ENCODE results near the gene EEF1A2. TPM values are rescaled to one million over a fixed set of nuclear protein-coding genes. Genes with fewer than 3 reads are reported as not detected.

EEF1A2 gene
- total RNA-seq, 6 experiments from 2014 or later: 0.22 to 153 (median 1.0) TPM

DNA sequence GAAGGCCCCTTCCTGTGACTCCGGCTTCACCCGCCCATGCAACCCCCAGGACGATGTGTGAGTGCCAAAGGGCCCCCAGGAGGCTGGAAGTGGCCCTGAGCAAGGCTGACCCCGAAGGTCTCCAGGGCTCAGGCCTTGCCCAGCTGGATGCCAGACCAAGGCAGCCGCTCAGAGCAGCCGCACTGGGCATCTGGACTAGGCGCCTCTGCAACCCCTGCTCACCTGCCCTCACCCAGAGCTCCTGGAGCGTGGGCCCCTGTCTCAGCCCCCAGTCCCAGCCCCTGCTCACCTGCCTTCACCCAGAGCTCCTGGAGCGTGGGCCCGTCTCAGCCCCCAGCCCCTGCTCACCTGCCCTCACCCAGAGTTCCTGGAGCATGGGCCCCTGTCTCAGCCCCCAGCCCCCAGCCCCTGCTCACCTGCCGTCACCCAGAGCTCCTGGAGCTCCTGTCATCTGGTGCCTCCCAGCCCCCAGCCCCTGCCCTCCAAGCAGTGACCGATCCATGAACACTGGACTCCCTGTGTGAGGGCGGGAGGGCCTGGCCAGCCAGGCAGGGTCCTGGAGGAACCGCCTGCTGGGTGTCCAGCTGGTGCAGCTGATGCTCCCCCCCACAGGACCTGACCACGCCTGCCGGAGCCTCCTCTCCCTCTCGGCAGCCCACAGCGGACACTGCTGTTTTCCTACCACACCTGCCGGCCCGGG lies 47.5 kb upstream of the EEF1A2 start:
- ATAC-seq (no peak), DNase-seq (no peak)
- TF ChIP-seq POLR2A (IDR thresholded peaks at IDR 0.05) (no peak), CTCF (IDR thresholded peaks at IDR 0.05) (no peak)
- no peak overlapping the region for H3K27ac ChIP-seq
- no peaks in the 10 kb centered on the region for H3K27me3 ChIP-seq
- intact Hi-C loops (cut with DNase I): loop anchor here in 1 of 2 donors (10.0 kb wide), 1 partner anchor 428 kb away; the partner anchor contains the start of gene SAMD10
- no CpG with 5 or more reads among the region's 20 CpGs for WGBS (ENCODE audit: insufficient coverage, low coverage, low lambda C conversion rate, missing lambda C conversion rate)
- no peaks in the 10 kb centered on the region for H3K9me3 ChIP-seq
- no peaks in the 10 kb centered on the region for H3K4me1 ChIP-seq
- H3K4me3 ChIP-seq: no peak overlapping the region
- H3K36me3 ChIP-seq: no peaks in the 10 kb centered on the region

GRCh38 chr20:63545814-63546213 lies 46.9 kb upstream of the EEF1A2 start:
- Histone ChIP-seq H3K36me3 (no peaks in the 10 kb centered on the region), H3K27ac (no peak overlapping the region), H3K4me3 (no peak overlapping the region), H3K4me1 (no peaks in the 10 kb centered on the region), H3K27me3 (no peaks in the 10 kb centered on the region), H3K9me3 (no peaks in the 10 kb centered on the region)
- WGBS (ENCODE audit: insufficient coverage, low coverage, low lambda C conversion rate, missing lambda C conversion rate): 0% methylated on average over 1 of the region's 6 CpGs
- TF ChIP-seq CTCF (IDR thresholded peaks at IDR 0.05) (no peak), POLR2A (IDR thresholded peaks at IDR 0.05) (no peak)
- intact Hi-C loops (cut with DNase I): loop anchor here in 1 of 2 donors (10.0 kb wide), 1 partner anchor 429 kb away; the partner anchor contains the start of gene SAMD10
- no peak for DNase-seq
- no peak for ATAC-seq

GRCh38 chr20:63544958-63545516 lies 46.2 kb upstream of the EEF1A2 start:
- Histone ChIP-seq H3K4me3 (no peak overlapping the region), H3K9me3 (no peaks in the 10 kb centered on the region), H3K27ac (no peak overlapping the region), H3K27me3 (no peaks in the 10 kb centered on the region), H3K36me3 (no peaks in the 10 kb centered on the region), H3K4me1 (no peaks in the 10 kb centered on the region)
- DNase-seq (no peak), ATAC-seq (no peak)
- intact Hi-C loops (cut with DNase I): loop anchor here in 1 of 2 donors (10.0 kb wide), 1 partner anchor 430 kb away; the partner anchor contains the start of gene SAMD10
- 60% methylated on average over 1 of the region's 19 CpGs for WGBS (ENCODE audit: insufficient coverage, low coverage, low lambda C conversion rate, missing lambda C conversion rate)
- TF ChIP-seq POLR2A (IDR thresholded peaks at IDR 0.05) (no peak), CTCF (IDR thresholded peaks at IDR 0.05) (no peak)

- Histone ChIP-seq H3K36me3 (no peaks in the 10 kb centered on the region), H3K27ac (no peak overlapping the region)
- intact Hi-C loops (cut with DNase I): loop anchor here in 1 of 2 donors (10.0 kb wide), 1 partner anchor 430 kb away; the partner anchor contains the start of gene SAMD10
Measured at GRCh38 chr20:63544241-63544957, 45.5 kb upstream of the EEF1A2 start.

More at GRCh38 chr20:63544241-63544957, 45.5 kb upstream of the EEF1A2 start:
- no peaks in the 10 kb centered on the region for H3K4me1 ChIP-seq
- H3K4me3 ChIP-seq: no peak overlapping the region
- H3K9me3 ChIP-seq: no peaks in the 10 kb centered on the region
- H3K27me3 ChIP-seq: no peaks in the 10 kb centered on the region
- TF ChIP-seq POLR2A (IDR thresholded peaks at IDR 0.05) (no peak), CTCF (IDR thresholded peaks at IDR 0.05) (no peak)
- 48% methylated on average over 5 of the region's 27 CpGs for WGBS (ENCODE audit: insufficient coverage, low coverage, low lambda C conversion rate, missing lambda C conversion rate)
- DNase-seq (no peak), ATAC-seq (no peak)

Measured in right lobe of liver (tissue), 6 donors.